ENCODE results near the gene TLCD3A.
"Not testable (repeated sequence)": the region's sequence is repeated elsewhere in the genome, so short reads cannot be mapped to it uniquely, and the experiment has no call there.

TLCD3A gene

GRCh38 chr17:751269-752001 lies 19.0 kb downstream of the TLCD3A start:
- DNase-seq, result no peak

- no peak for DNase-seq
These were observed 19.7 kb downstream of the TLCD3A start, which contains the start of gene GEMIN4 for GRCh38 chr17:752002-752619. GEMIN4 (minus strand) TSS chr17:752264; CDS start chr17:752142, 122 bp downstream.

GRCh38 chr17:752620-753219 lies 20.3 kb downstream of the TLCD3A start:
- DNase-seq, result no peak

- DNase-seq, result no peak
These were observed 21.0 kb downstream of the TLCD3A start for GRCh38 chr17:753418-753817.

GRCh38 chr17:755319-755961 lies 23.0 kb downstream of the TLCD3A start:
- DNase-seq, result not testable (repeated sequence)

GRCh38 chr17:756010-756567 lies 23.7 kb downstream of the TLCD3A start:
- DNase-seq, result not testable (repeated sequence)

GRCh38 chr17:759964-760363 lies 27.6 kb downstream of the TLCD3A start:
- DNase-seq, result no peak

- DNase-seq, result no peak
These were observed 28.0 kb downstream of the TLCD3A start for GRCh38 chr17:760371-760770.

GRCh38 chr17:767076-767475 lies 34.7 kb downstream of the TLCD3A start:
- no peak for DNase-seq

- no peak for DNase-seq
These were observed 40.6 kb downstream of the TLCD3A start for GRCh38 chr17:773016-773415.

GRCh38 chr17:773467-774312 lies 41.3 kb downstream of the TLCD3A start:
- no peak for DNase-seq

- DNase-seq, result no peak
These were observed 41.9 kb downstream of the TLCD3A start for GRCh38 chr17:774313-774584.

GRCh38 chr17:778096-778495 lies 45.7 kb downstream of the TLCD3A start:
- no peak for DNase-seq

- DNase-seq, result peak; percentile 30
These were observed 49.7 kb downstream of the TLCD3A start, which contains the start of the genes GLOD4 and MRM3 for GRCh38 chr17:781805-782731. GLOD4 (minus strand) TSS chr17:782280; CDS start chr17:782255, 25 bp downstream. MRM3 (plus strand) TSS chr17:782353; CDS start chr17:782379, 26 bp downstream.

- no peak for DNase-seq
These were observed 51.7 kb downstream of the TLCD3A start for GRCh38 chr17:784143-784542.

GRCh38 chr17:785901-786300 lies 53.5 kb downstream of the TLCD3A start:
- DNase-seq, result not testable (repeated sequence)

- no peak for DNase-seq
These were observed 55.3 kb downstream of the TLCD3A start for GRCh38 chr17:787641-788221.

- no peak for DNase-seq
These were observed 56.2 kb downstream of the TLCD3A start for GRCh38 chr17:788551-788950.

- no peak for DNase-seq
These were observed 56.9 kb downstream of the TLCD3A start for GRCh38 chr17:789160-789840.
